Mesenchymal stem cell (in vitro differentiated cells and primary cell): ENCODE measurements around the gene NUP93.

ENCODE experiments used
- small RNA-seq: library from polyadenylated mRNA; stranded (forward); fragments of <200 nt; extraction: miRNeasy Mini kit (QIAGEN cat#:217004); gene quantifications from one replicate; pipeline ENCODE3, GENCODE V24; 2013; ENCODE audit warnings: low read depth

NUP93 gene

Small RNA genes lying within 50 kb of the gene (small RNA-seq; reads per million reads assigned to genes)
- 10.1 reads per million, percentile 79 among the genes with 10 or more reads in this experiment for gene MIR138-2
